Liver (tissue), 9 donors: ENCODE measurements around the gene LAYN. TPM values are rescaled to one million over a fixed set of nuclear protein-coding genes. Genes with fewer than 3 reads are reported as not detected.

Experiments used
- DNase-seq: peaks from one replicate; pipeline ENCODE4 v3.0.0-alpha.2; 2017; ENCODE audit warnings: low spot score
- H3K27ac ChIP-seq, 2 donors: one replicate each; pipeline ENCODE4 v1.7.0; 2013; ENCODE audit warnings: inconsistent platforms in 2 of 2, low read length in 2 of 2, control low read depth in 1 of 2, low read depth in 1 of 2, mild to moderate bottlenecking in 1 of 2
- H3K27me3 ChIP-seq, 4 donors: one replicate each; pipeline versions ENCODE4 v1.6.1 to v1.7.0; 2013; ENCODE audit warnings: low read length in 3 of 4, inconsistent platforms in 1 of 4, mild to moderate bottlenecking in 1 of 4, moderate library complexity in 1 of 4; ENCODE audit not compliant: control insufficient read depth in 4 of 4, insufficient read depth in 4 of 4
- H3K36me3 ChIP-seq, 4 donors: one replicate each; pipeline versions ENCODE4 v1.6.1 to v1.7.0; 2013; ENCODE audit warnings: low read length in 3 of 4, mild to moderate bottlenecking in 3 of 4, low read depth in 1 of 4, moderate library complexity in 1 of 4; ENCODE audit not compliant: control insufficient read depth in 4 of 4, insufficient read depth in 3 of 4
- H3K4me1 ChIP-seq, 4 donors: one replicate each; pipeline versions ENCODE4 v1.6.1 to v1.7.0; 2013; ENCODE audit warnings: low read length in 3 of 4, mild to moderate bottlenecking in 3 of 4, moderate library complexity in 1 of 4; ENCODE audit not compliant: control insufficient read depth in 4 of 4, insufficient read depth in 4 of 4
- H3K4me3 ChIP-seq, 3 donors: one replicate each; pipeline versions ENCODE4 v1.6.1 to v1.7.0; 2013; ENCODE audit warnings: low read length in 3 of 3, control low read depth in 1 of 3, low read depth in 1 of 3, mild to moderate bottlenecking in 1 of 3
- H3K9ac ChIP-seq, 2 donors: one replicate each; pipeline ENCODE4 v1.7.0; 2013; ENCODE audit warnings: low read length in 2 of 2, mild to moderate bottlenecking in 2 of 2, moderate library complexity in 2 of 2, control low read depth in 1 of 2, low read depth in 1 of 2
- H3K9me3 ChIP-seq, 4 donors: one replicate each; pipeline versions ENCODE4 v1.6.1 to v1.7.0; 2013; ENCODE audit warnings: low read length in 3 of 4; ENCODE audit not compliant: control insufficient read depth in 4 of 4
- CTCF ChIP-seq: fragments of 150-350 bp; IDR thresholded peaks from 2 replicates; pipeline ENCODE4 v1.5.1; 2017; ENCODE audit warnings: improper control_type of control experiment, low read depth, low read length; ENCODE audit not compliant: missing input control
- EGR1 ChIP-seq, 2 donors: IDR thresholded peaks; 2 replicates each; pipeline ENCODE4 v1.6.1; 2016 to 2018; ENCODE audit warnings: antibody characterized with exemption in 2 of 2, low read depth in 2 of 2
- FOXA2 ChIP-seq: IDR thresholded peaks from 2 replicates; pipeline ENCODE4 v1.6.1; 2016; ENCODE audit warnings: antibody characterized with exemption
- GABPA ChIP-seq, 2 donors: IDR thresholded peaks in 1 of 2; conservative IDR thresholded peaks in 1 of 2; 2 replicates each; pipeline ENCODE4 v1.6.1; 2016; ENCODE audit warnings: antibody characterized with exemption in 2 of 2, mild to moderate bottlenecking in 1 of 2, moderate library complexity in 1 of 2
- HNF4G ChIP-seq: IDR thresholded peaks from 2 replicates; pipeline ENCODE4 v1.6.1; 2016; ENCODE audit warnings: antibody characterized with exemption
- NR2F2 ChIP-seq: IDR thresholded peaks from 2 replicates; pipeline ENCODE4 v1.6.1; 2016; ENCODE audit warnings: antibody characterized with exemption
- RAD21 ChIP-seq, 2 donors: IDR thresholded peaks; 2 replicates each; pipeline ENCODE4 v1.6.1; 2016; ENCODE audit warnings: antibody characterized with exemption in 2 of 2, mild to moderate bottlenecking in 2 of 2
- REST ChIP-seq: IDR thresholded peaks from 2 replicates; pipeline ENCODE4 v1.6.1; 2016; ENCODE audit warnings: antibody characterized with exemption, mild to moderate bottlenecking
- SP1 ChIP-seq: IDR thresholded peaks from 2 replicates; pipeline ENCODE4 v1.6.1; 2018; ENCODE audit warnings: antibody characterized with exemption, mild to moderate bottlenecking
- TAF1 ChIP-seq: conservative IDR thresholded peaks from 2 replicates; pipeline ENCODE4 v1.6.1; 2016; ENCODE audit warnings: antibody characterized with exemption, mild to moderate bottlenecking
- YY1 ChIP-seq: IDR thresholded peaks from 2 replicates; pipeline ENCODE4 v1.6.1; 2016; ENCODE audit warnings: antibody characterized with exemption, mild to moderate bottlenecking
- ZBTB33 ChIP-seq: IDR thresholded peaks from 2 replicates; pipeline ENCODE4 v1.6.1; 2016; ENCODE audit warnings: antibody characterized with exemption
- WGBS: extraction: QIAGEN DNeasy Blood & Tissue Kit; methylation state at CpG from one replicate; pipeline ENCODE4 v1.1.7; 2013; 5-methylcytosine and 5-hydroxymethylcytosine counted together
- polyA plus RNA-seq, 2 donors: library from polyadenylated mRNA; stranded (reverse) in 1 of 2; unstranded in 1 of 2; fragments of 200-250 nt in 1 of 2; fragments of >200 nt in 1 of 2; fragmentation: Nextera tagmentation in 1 of 2; extraction: Ambion mirVana in 1 of 2; gene quantifications; one replicate each; pipeline versions ENCODE4 v1.2.1 to v1.2.3, GENCODE V29; 2013 to 2015
- total RNA-seq, 2 donors: library from RNA; depleted of rRNA; stranded (reverse); fragments of >200 nt; gene quantifications; one replicate each; pipeline ENCODE4 v1.2.3, GENCODE V29; 2014
- TF ChIP-seq, protein P1 (sequence below): IDR thresholded peaks from 2 replicates; pipeline ENCODE4 v1.6.1; 2016; ENCODE audit warnings: antibody characterized with exemption
- donor health status: healthy.
- donor health status: healthy.
- donor health status: healthy.
- donor health status: healthy.
- donor health status: healthy.

Gene LAYN
- total and polyA plus RNA-seq, 4 donors = 0.43 to 0.98 (median 0.88) TPM

DNA sequence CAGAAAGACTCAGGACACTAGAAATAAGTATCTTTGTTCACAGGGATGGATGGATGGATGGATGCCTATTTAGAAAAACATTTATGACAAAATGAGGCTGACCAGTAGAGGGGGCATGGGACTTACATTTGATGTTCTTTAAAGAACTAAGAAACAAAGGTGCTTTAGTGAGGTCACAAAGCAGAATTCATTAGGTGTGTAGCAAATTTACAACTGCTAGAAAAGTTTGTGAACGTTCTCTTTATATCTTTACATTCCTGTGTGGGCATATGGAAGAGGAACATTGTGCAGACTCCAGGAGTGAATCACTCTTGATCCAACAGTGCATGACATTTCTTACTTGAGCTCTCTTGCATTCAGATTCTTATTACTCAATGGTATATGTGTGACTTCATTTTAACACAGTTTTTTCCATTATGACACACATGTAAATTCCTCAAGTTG, 45.9 kb downstream of the LAYN start:
- TF ChIP-seq EGR1 (IDR thresholded peaks at IDR 0.05; ENCODE audit: low read depth in 2 of 2) = no peak
- TF ChIP-seq CTCF = peak; percentile 61
- TF ChIP-seq RAD21 (IDR thresholded peaks at IDR 0.05) = peak; percentile 85 to 86
- TF ChIP-seq GABPA (IDR thresholded peaks at IDR 0.05 in 1 of 2, conservative IDR thresholded peaks at IDR 0.05 in 1 of 2) = no peak
- no peak overlapping the region for H3K9ac ChIP-seq
- no peak overlapping the region for H3K27ac ChIP-seq
- H3K9me3 ChIP-seq = no peaks in the 10 kb centered on the region
- H3K4me3 ChIP-seq = no peak overlapping the region
- DNase-seq = no peak
- peaks cover 0 to 8% (median under 1%) of the 10 kb centered on the region in 4 donors for H3K4me1 ChIP-seq
- WGBS = 13% methylated on average over 1 of the region's 1 CpG
- H3K27me3 ChIP-seq = no peaks in the 10 kb centered on the region
- no peaks in the 10 kb centered on the region for H3K36me3 ChIP-seq

GRCh38 chr11:111589114-111589513, 48.6 kb downstream of the LAYN start:
- TF ChIP-seq CTCF (no peak), NR2F2 (no peak), REST (no peak), FOXA2 (no peak), HNF4G (no peak), ZBTB33 (no peak), SP1 (no peak), YY1 (no peak), GABPA (IDR thresholded peaks at IDR 0.05 in 1 of 2, conservative IDR thresholded peaks at IDR 0.05 in 1 of 2) (no peak), EGR1 (IDR thresholded peaks at IDR 0.05; ENCODE audit: low read depth in 2 of 2) (no peak), TAF1 (no peak)
- TF ChIP-seq, protein P1, sequence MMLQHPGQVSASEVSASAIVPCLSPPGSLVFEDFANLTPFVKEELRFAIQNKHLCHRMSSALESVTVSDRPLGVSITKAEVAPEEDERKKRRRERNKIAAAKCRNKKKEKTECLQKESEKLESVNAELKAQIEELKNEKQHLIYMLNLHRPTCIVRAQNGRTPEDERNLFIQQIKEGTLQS = no peak
- no peak overlapping the region for H3K9ac ChIP-seq
- H3K36me3 ChIP-seq = no peaks in the 10 kb centered on the region
- H3K27me3 ChIP-seq = no peaks in the 10 kb centered on the region
- DNase-seq = no peak
- no peaks in the 10 kb centered on the region for H3K9me3 ChIP-seq
- H3K27ac ChIP-seq = no peak overlapping the region
- WGBS = 94% methylated on average over 2 of the region's 2 CpGs
- no peak overlapping the region for H3K4me3 ChIP-seq
- H3K4me1 ChIP-seq = no peaks in the 10 kb centered on the region
